ENCODE measurements around the gene ARF5. TPM values are rescaled to one million over a fixed set of nuclear protein-coding genes. Genes with fewer than 3 reads are reported as not detected.

The ARF5 gene
- polyA plus RNA-seq, 1 donor (not counting 4 experiments of a cell fraction or from before 2014, with no cell fraction given) = 274 TPM

DNA sequence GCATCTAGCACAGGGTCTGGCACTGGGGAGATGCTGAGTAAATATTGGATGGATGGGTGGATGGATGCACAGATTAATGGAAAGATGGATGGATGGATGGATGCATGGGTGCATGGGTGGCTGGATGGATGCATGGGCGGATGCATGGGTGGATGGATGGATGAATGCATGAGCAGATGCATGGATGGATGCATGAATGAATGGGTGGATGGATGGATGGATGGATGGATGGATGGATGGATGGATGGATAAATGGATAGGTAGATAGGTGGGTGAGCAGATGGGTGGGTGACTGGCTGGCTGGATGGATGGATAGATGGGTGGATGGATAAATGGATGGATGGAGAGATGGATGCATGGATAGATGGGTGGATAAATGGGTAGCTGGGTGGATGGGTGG lies 24.1 kb downstream of the ARF5 start:
- Histone ChIP-seq H3K36me3 (ENCODE audit: control insufficient read depth in 2 of 2, extremely low read depth in 1 of 2, insufficient read depth in 2 of 2, low read length in 2 of 2) (no peaks in the 10 kb centered on the region), H3K27me3 (ENCODE audit: control insufficient read depth, extremely low read depth, insufficient read depth, low read length) (peaks cover 27% of the 10 kb centered on the region), H3K27ac (ENCODE audit: control insufficient read depth, insufficient read depth, low read length) (no peak overlapping the region), H3K4me2 (ENCODE audit: control insufficient read depth, extremely low read depth, insufficient read depth, low read depth, low read length) (no peak overlapping the region), H3K9me3 (ENCODE audit: control insufficient read depth, low read depth, low read length) (no peaks in the 10 kb centered on the region), H2AFZ (ENCODE audit: control insufficient read depth, low read length) (no peak overlapping the region), H4K20me1 (ENCODE audit: control insufficient read depth, extremely low read depth, insufficient read depth, low read length) (no peaks in the 10 kb centered on the region), H3K4me3 (ENCODE audit: control insufficient read depth in 2 of 3, extremely low read depth in 1 of 3, insufficient read depth in 2 of 3, low read depth in 1 of 3, low read length in 3 of 3) (no peak overlapping the region), H3K9ac (ENCODE audit: control insufficient read depth, extremely low read depth, insufficient read depth, low read length) (no peak overlapping the region), H3K79me2 (ENCODE audit: control insufficient read depth, insufficient read depth, low read length) (no peaks in the 10 kb centered on the region), H3K4me1 (ENCODE audit: control insufficient read depth, extremely low read depth, insufficient read depth, low read length) (no peaks in the 10 kb centered on the region), H3K9me1 (ENCODE audit: control insufficient read depth, extremely low read depth, insufficient read depth, low read length) (no peaks in the 10 kb centered on the region)
- DNase-seq (ENCODE audit: low read depth, low spot score) (no peak), FAIRE-seq (no peak)
- TF ChIP-seq EZH2 (IDR thresholded peaks at IDR 0.05; ENCODE audit: low read length) = no peak
- TF ChIP-seq, protein P1, sequence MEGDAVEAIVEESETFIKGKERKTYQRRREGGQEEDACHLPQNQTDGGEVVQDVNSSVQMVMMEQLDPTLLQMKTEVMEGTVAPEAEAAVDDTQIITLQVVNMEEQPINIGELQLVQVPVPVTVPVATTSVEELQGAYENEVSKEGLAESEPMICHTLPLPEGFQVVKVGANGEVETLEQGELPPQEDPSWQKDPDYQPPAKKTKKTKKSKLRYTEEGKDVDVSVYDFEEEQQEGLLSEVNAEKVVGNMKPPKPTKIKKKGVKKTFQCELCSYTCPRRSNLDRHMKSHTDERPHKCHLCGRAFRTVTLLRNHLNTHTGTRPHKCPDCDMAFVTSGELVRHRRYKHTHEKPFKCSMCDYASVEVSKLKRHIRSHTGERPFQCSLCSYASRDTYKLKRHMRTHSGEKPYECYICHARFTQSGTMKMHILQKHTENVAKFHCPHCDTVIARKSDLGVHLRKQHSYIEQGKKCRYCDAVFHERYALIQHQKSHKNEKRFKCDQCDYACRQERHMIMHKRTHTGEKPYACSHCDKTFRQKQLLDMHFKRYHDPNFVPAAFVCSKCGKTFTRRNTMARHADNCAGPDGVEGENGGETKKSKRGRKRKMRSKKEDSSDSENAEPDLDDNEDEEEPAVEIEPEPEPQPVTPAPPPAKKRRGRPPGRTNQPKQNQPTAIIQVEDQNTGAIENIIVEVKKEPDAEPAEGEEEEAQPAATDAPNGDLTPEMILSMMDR (optimal IDR thresholded peaks at IDR 0.05 in 1 of 3, IDR thresholded peaks at IDR 0.05 in 1 of 3, conservative IDR thresholded peaks at IDR 0.05 in 1 of 3; ENCODE audit: extremely low read depth in 1 of 3, insufficient read depth in 2 of 3, low read length in 3 of 3) = no peak
- dilution Hi-C loops (cut with MboI; ENCODE audit: extremely low pct_ligation_motif_present, low sequenced_read_pairs) = no loop called here

DNA sequence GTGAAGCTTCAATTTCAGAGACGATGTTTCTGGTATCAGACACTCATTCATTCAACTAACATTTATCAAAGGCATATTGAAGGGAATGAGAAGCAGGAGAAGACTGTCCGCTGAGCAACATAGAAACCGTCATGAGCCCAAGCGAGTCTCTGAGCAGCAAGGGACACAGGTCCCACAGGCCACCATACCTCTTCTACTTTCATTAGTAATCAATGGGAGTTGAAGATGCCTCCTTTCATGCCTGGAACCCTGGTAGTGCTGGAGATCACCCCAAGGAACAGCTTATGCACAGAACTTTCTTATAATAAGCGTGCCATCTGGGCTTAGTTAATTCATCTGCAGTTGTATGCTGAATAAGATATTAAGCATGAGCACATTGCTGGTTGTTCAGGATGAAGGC lies 28.5 kb downstream of the ARF5 start:
- Histone ChIP-seq H3K9ac (ENCODE audit: control insufficient read depth, extremely low read depth, insufficient read depth, low read length) (no peak overlapping the region), H4K20me1 (ENCODE audit: control insufficient read depth, extremely low read depth, insufficient read depth, low read length) (no peaks in the 10 kb centered on the region), H2AFZ (ENCODE audit: control insufficient read depth, low read length) (no peak overlapping the region), H3K36me3 (ENCODE audit: control insufficient read depth in 2 of 2, extremely low read depth in 1 of 2, insufficient read depth in 2 of 2, low read length in 2 of 2) (no peaks in the 10 kb centered on the region), H3K27me3 (ENCODE audit: control insufficient read depth, extremely low read depth, insufficient read depth, low read length) (peaks cover 49% of the 10 kb centered on the region), H3K9me3 (ENCODE audit: control insufficient read depth, low read depth, low read length) (no peaks in the 10 kb centered on the region), H3K79me2 (ENCODE audit: control insufficient read depth, insufficient read depth, low read length) (no peaks in the 10 kb centered on the region), H3K4me1 (ENCODE audit: control insufficient read depth, extremely low read depth, insufficient read depth, low read length) (no peaks in the 10 kb centered on the region), H3K9me1 (ENCODE audit: control insufficient read depth, extremely low read depth, insufficient read depth, low read length) (no peaks in the 10 kb centered on the region), H3K27ac (ENCODE audit: control insufficient read depth, insufficient read depth, low read length) (no peak overlapping the region), H3K4me2 (ENCODE audit: control insufficient read depth, extremely low read depth, insufficient read depth, low read depth, low read length) (no peak overlapping the region), H3K4me3 (ENCODE audit: control insufficient read depth in 2 of 3, extremely low read depth in 1 of 3, insufficient read depth in 2 of 3, low read depth in 1 of 3, low read length in 3 of 3) (no peak overlapping the region)
- dilution Hi-C loops (cut with MboI; ENCODE audit: extremely low pct_ligation_motif_present, low sequenced_read_pairs) = no loop called here
- no peak for DNase-seq (ENCODE audit: low read depth, low spot score)
- FAIRE-seq = no peak
- no peak for TF ChIP-seq EZH2 (IDR thresholded peaks at IDR 0.05; ENCODE audit: low read length)
- TF ChIP-seq, protein P1 (optimal IDR thresholded peaks at IDR 0.05 in 1 of 3, IDR thresholded peaks at IDR 0.05 in 1 of 3, conservative IDR thresholded peaks at IDR 0.05 in 1 of 3; ENCODE audit: extremely low read depth in 1 of 3, insufficient read depth in 2 of 3, low read length in 3 of 3) = no peak

All from keratinocyte (primary cell).